Muscle of back (tissue), 11 donors: ENCODE results near the gene NSD2. TPM values are rescaled to one million over a fixed set of nuclear protein-coding genes. Genes with fewer than 3 reads are reported as not detected.
"Not testable (repeated sequence)": the region's sequence is repeated elsewhere in the genome, so short reads cannot be mapped to it uniquely, and the experiment has no call there.

ENCODE experiments used
- DNase-seq, 3 donors: peaks; one replicate each; pipeline versions ENCODE4 v3.0.0 to v3.0.0-alpha.2; 2013
- polyA plus RNA-seq, 10 donors: library from polyadenylated mRNA; unstranded; fragments of 120-200 nt; gene quantifications; one replicate each; pipeline ENCODE4 v1.2.1, GENCODE V29; 2013; ENCODE audit not compliant: insufficient read length in 10 of 10

NSD2 gene
- polyA plus RNA-seq, 10 donors: 37.1 to 61.6 (median 49.4) TPM

GRCh38 chr4:1841201-1841886 lies 29.8 kb upstream of the NSD2 start:
- DNase-seq: peak in 1 of 3 donors; percentile 22

DNA sequence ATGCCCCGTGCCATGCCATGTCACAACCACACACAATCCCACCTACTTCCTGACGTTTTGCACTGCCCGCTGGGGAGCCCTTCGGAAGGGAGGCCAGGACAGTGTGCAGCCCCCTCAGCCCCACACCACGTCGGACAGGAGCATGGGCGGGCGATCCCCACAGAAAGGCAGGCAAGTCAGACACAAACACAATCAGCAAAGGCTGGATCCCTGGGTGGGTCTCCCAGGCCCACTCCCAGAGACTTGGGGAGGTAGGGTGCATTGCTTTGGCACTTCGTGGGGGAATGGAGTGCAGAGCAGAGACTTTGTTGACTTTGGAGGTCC lies 29.3 kb upstream of the NSD2 start:
- no peak for DNase-seq

GRCh38 chr4:1842339-1842895 lies 28.8 kb upstream of the NSD2 start:
- no peak for DNase-seq

DNA sequence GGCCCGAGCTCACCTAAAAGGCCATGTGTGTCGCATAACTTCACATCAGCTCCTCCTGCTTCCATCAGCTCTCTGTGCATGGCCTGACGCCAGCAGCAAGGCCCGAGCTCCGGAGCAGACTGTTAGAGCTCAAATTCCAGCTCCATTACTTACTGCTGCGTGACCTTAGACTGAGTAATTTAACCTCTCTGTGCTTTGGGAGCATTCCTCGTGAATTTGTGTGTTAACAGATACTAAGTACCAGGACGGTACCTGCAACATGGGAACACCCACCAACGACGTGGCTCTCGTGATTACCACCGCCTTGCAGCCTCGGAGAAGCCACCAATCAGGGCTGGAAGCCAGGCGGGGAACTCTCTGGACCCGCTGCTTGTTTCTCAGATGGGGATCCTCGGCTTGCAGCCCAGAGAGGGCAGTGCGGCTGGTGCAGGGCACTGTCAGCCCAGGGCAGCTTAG lies 28.2 kb upstream of the NSD2 start:
- DNase-seq: peak in 1 of 3 donors; percentile 41

GRCh38 chr4:1843852-1844251 lies 27.3 kb upstream of the NSD2 start:
- DNase-seq: no peak

GRCh38 chr4:1844618-1845017 lies 26.6 kb upstream of the NSD2 start:
- DNase-seq: not testable (repeated sequence)

DNA sequence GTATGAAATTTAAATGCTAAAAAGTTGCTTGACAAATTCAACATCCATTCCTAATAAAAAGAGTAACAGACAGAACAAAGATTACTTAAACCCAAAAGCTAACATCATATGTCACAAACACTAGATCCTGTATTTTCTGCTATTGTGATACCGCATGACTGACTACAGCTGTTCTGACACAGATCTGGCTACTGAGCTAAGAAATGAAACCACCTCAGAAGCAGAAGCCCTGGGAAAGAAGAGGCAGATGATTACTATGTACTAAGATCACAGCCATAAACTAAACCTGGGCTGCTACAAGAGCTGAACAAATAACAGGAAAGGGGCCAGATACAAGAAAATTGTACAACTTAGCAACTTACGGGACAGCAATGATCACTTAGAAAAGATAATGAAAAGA lies 24.6 kb upstream of the NSD2 start:
- no peak for DNase-seq

GRCh38 chr4:1850276-1850675 lies 20.9 kb upstream of the NSD2 start:
- no peak for DNase-seq

DNA sequence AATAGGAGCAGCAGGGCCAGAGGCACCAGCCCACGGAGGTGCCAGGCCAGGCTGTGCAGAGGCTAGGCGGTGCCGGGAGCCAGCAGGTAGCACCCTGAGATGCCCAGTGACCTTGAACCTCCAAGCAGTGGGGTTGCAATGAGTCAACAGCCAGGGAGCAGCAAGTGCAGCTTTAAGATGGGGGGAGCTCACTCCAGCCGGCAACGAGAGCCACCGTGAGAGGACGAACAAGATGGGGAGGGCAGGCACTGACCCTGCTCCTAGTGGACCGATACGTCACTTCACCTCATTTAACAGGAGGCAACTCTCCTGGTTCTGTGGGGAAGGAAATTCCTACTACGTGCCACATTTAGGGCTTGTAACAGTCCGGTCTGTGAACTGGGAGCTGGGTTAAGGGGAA lies 20.0 kb upstream of the NSD2 start:
- no peak for DNase-seq

GRCh38 chr4:1851575-1852410 lies 19.4 kb upstream of the NSD2 start:
- DNase-seq: no peak

GRCh38 chr4:1852904-1853623 lies 18.1 kb upstream of the NSD2 start:
- no peak for DNase-seq

GRCh38 chr4:1854752-1855151 lies 16.4 kb upstream of the NSD2 start:
- DNase-seq: no peak

GRCh38 chr4:1855333-1856070 lies 15.7 kb upstream of the NSD2 start:
- DNase-seq: peak in 2 of 3 donors; percentile 22 to 51

GRCh38 chr4:1856071-1856942 lies 14.9 kb upstream of the NSD2 start, which contains the start of gene LETM1:
Gene LETM1 (minus strand): TSS chr4:1856156. CDS start chr4:1855950, 206 bp downstream.
- DNase-seq: peak; percentile 94 to 98 (median 95)

DNA sequence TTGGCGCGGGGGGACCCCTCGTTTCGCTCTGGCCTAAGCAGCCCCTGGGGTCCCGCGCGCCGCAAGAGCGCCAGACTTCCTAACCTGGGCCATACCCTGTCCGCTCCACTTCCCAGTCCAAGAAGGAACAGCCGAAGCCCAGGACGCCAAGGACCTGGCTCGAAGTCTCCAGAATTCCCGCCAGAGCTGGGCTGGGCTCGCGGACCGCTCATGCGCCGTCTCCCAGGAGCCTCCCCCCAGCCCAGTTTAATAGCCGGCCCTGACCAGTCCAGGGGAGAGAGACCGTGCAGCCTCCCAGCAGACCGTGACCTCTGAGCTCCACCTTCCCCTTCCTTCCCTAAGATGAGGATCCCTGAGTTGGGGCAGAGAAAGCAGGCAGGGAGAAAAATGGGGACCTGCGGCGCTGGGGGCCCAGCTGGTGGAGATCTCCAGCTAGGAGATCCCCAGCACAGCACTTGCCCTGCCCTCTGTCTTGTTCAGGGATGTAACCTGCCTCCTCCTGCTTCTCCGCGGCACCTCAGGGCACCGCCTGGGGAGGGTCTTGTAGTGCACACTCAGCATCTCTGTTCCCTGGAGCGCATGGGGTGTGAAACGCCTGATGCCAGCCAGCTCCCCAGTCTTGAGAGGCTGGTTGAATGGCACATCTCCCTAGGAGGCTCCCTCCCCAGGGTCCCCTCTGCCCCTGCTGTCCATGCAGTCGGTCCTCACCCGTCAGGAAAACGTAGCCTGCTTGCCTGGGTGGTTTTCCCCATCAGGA lies 14.1 kb upstream of the NSD2 start:
- DNase-seq: peak in 2 of 3 donors; percentile 23 to 59

DNA sequence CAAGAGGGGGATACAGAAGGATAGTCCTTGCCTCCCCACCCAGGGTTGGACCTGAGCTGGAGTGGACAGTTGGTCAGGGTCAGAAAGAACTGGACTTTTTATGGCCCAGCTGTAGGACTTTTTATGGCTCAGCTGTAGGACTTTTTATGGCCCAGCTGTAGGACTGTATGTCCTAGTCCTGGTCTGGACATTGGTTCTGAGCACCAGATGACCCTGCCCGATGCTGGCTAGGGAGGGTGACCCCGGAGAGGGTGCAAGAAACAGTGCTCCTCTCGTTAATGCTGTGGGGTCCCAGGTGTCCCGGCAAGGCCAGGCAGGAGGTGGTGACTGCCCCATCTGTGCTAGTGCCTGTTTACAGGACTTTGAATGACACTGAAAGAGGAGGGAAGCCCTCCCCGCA lies 13.3 kb upstream of the NSD2 start:
- no peak for DNase-seq

DNA sequence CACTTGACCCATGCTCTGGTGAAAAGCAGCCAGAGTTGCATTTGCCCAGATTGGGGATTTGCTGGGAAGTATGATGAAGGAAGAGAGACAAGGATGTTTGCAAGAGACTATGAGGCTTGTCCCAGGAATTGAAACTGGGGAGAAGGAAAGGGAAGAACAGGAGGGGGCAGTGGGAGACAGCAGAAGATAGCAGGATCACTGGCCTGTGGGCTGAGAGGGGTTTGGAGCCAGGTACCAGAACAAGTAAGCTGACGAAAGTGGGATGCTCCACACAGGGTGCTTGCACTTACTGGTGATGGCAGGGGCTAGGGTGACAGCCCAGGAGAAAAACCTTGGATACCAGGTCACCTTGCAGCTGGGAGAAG lies 11.8 kb upstream of the NSD2 start:
- no peak for DNase-seq

GRCh38 chr4:1862055-1862911 lies 8.9 kb upstream of the NSD2 start:
- no peak for DNase-seq

DNA sequence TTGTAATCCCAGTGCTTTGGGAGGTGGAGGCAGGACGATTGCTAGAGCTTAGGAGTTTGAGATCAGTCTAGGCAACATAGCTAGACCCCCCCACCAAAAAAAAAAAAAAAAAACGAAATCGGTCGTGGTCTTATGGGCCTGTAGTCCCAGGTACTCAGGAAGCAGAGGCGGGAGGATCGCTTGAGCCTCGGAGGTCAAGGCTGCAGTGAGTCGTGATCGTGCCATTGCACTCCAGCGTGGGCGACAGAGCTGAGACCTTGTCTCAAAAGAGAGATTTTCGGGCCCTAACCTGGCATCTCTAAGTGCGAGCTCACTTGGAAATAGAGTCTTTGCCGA lies 8.3 kb upstream of the NSD2 start:
- no peak for DNase-seq
